Sigmoid colon (tissue), 7 donors: ENCODE data around the gene PSMD7. TPM values are rescaled to one million over a fixed set of nuclear protein-coding genes. Genes with fewer than 3 reads are reported as not detected.
"Not testable (repeated sequence)": the region's sequence is repeated elsewhere in the genome, so short reads cannot be mapped to it uniquely, and the experiment has no call there.

Experiments used
- DNase-seq: peaks from one replicate; pipeline ENCODE4 v3.0.0-alpha.2; 2019
- H3K27ac ChIP-seq, 4 donors: fragments of 200-600 bp; sonication (generic); one replicate each; pipeline ENCODE4 v1.5.1; 2016 to 2019; ENCODE audit warnings: mild to moderate bottlenecking in 1 of 4
- H3K27me3 ChIP-seq, 3 donors: fragments of 200-600 bp; sonication (generic); one replicate each; pipeline ENCODE4 v1.5.1; 2019; ENCODE audit warnings: mild to moderate bottlenecking in 1 of 3
- H3K36me3 ChIP-seq, 4 donors: fragments of 200-600 bp; sonication (generic); one replicate each; pipeline ENCODE4 v1.5.1; 2016 to 2019
- H3K4me1 ChIP-seq, 4 donors: fragments of 200-600 bp; sonication (generic); one replicate each; pipeline ENCODE4 v1.5.1; 2017 to 2019
- H3K4me3 ChIP-seq, 4 donors: fragments of 200-600 bp; sonication (generic); one replicate each; pipeline ENCODE4 v1.5.1; 2017 to 2019; ENCODE audit warnings: mild to moderate bottlenecking in 2 of 4, moderate library complexity in 1 of 4
- H3K9me3 ChIP-seq, 4 donors: fragments of 200-600 bp in 3 of 4; sonication (generic) in 3 of 4; one replicate each; pipeline versions ENCODE4 v1.5.1 to v1.6.1; 2013 to 2019
- EP300 ChIP-seq, 4 donors: sonication (generic); formaldehyde crosslinking; IDR thresholded peaks; one replicate each; pipeline ENCODE4 v1.6.1; 2017; ENCODE audit warnings: antibody characterized with exemption in 4 of 4
- POLR2A ChIP-seq, 2 donors: fragments of 450-650 bp; IDR thresholded peaks; one replicate each; pipeline ENCODE4 v1.6.1; 2016; ENCODE audit warnings: antibody characterized with exemption in 2 of 2, mild to moderate bottlenecking in 2 of 2, moderate library complexity in 2 of 2
- POLR2AphosphoS5 ChIP-seq, 4 donors: sonication (generic); formaldehyde crosslinking; IDR thresholded peaks; one replicate each; pipeline ENCODE4 v1.6.1; 2017; ENCODE audit warnings: antibody characterized with exemption in 4 of 4
- WGBS, 2 donors: extraction: QIAGEN DNeasy Blood & Tissue Kit; methylation state at CpG; one replicate each; pipeline ENCODE4 v1.1.7; 2013; 5-methylcytosine and 5-hydroxymethylcytosine counted together
- intact Hi-C: fragments of 100-400 bp; cut with DNase I; formaldehyde crosslinking; loops from one replicate; pipeline ENCODE4 v1.15.1; 2023
- polyA plus RNA-seq, 3 donors: library from polyadenylated mRNA; stranded (reverse); fragments of 200-250 nt; gene quantifications; one replicate each; pipeline ENCODE4 v1.2.3, GENCODE V29; 2013
- total RNA-seq, 4 donors: library from RNA; depleted of rRNA; stranded (reverse); fragments of >200 nt; gene quantifications; one replicate each; pipeline ENCODE4 v1.1.0, GENCODE V29; 2016
- TF ChIP-seq, protein P1 (sequence below), 4 experiments: fragments of 450-650 bp in 3 of 4; fragments of 200-600 bp in 1 of 4; IDR thresholded peaks; one replicate each; pipeline ENCODE4 v1.5.1; 2016 to 2019; ENCODE audit warnings: antibody characterized with exemption in 4 of 4, mild to moderate bottlenecking in 3 of 4, moderate library complexity in 2 of 4
- donor health status: healthy with polysubstance abuse.
- donor health status: Bipolar disorder and iron deficiency.
- donor health status: healthy.

PSMD7 gene
- total and polyA plus RNA-seq, 7 donors: 62.9 to 160 (median 85.1) TPM

DNA sequence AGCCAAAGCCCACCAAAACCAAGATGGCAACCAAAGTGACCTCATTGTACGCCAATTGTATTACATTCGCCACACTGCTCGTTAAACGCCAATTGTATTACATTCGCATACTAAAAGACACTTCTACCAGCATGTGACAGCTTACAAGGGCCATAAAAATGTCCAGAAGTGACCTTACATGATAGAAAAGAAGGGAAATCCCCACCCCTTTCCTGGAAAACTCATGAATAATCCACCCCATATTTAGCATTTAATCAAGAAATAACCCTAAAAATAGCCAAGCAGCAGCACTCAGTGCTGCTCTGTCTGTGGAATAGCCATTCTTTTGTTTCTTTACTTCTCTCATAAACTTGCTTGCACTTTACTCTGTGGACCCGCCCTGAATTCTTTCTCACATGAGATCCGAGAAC lies 25.7 kb downstream of the PSMD7 start:
- TF ChIP-seq POLR2A (IDR thresholded peaks at IDR 0.05): no peak
- TF ChIP-seq EP300 (IDR thresholded peaks at IDR 0.05): peak in 1 of 4 donors; percentile 8
- TF ChIP-seq POLR2AphosphoS5 (IDR thresholded peaks at IDR 0.05): peak in 3 of 4 donors; percentile 30 to 72 (median 43)
- DNase-seq: no peak
- WGBS, 2 donors: 31 to 68% methylated on average over 7 of the region's 7 CpGs
- no peaks in the 10 kb centered on the region for H3K27me3 ChIP-seq
- intact Hi-C loops: no loop called here
- no peak overlapping the region for H3K4me3 ChIP-seq
- no peaks in the 10 kb centered on the region for H3K9me3 ChIP-seq
- peak overlapping the region; percentile 14 to 70 (median 42) for H3K27ac ChIP-seq
- peaks cover 0 to 28% (median 9%) of the 10 kb centered on the region in 4 donors for H3K4me1 ChIP-seq
- peaks cover 4 to 29% (median 10%) of the 10 kb centered on the region in 4 donors for H3K36me3 ChIP-seq

DNA sequence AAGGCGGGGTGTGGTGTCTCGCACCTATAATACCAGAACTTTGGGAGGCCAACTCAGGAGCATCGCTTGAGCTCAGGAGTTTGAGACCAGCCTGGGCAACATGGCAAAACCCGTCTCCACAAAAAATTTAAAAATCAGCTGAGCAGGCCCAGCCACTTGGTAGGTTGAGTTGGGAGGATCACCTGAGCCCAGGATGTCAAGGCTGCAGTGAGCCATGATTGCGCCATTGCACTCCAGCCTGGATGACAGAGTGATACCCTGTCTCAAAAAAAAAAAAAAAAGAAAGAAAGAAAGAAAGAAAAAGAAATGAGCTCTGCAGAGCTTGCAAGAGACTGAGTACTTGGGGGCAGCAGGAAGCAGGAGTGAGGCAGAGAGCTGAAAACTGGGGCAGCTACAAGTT lies 28.2 kb downstream of the PSMD7 start:
- H3K9me3 ChIP-seq, intact Hi-C loops, DNase-seq, H3K27ac ChIP-seq, H3K4me3 ChIP-seq, H3K27me3 ChIP-seq: not testable (repeated sequence)
- H3K36me3 ChIP-seq: peaks cover 4 to 42% (median 10%) of the 10 kb centered on the region in 4 donors
- H3K4me1 ChIP-seq: peaks cover 0 to 28% (median 9%) of the 10 kb centered on the region in 4 donors
- WGBS, 2 donors: 97 to 99% methylated on average over 5 of the region's 5 CpGs

DNA sequence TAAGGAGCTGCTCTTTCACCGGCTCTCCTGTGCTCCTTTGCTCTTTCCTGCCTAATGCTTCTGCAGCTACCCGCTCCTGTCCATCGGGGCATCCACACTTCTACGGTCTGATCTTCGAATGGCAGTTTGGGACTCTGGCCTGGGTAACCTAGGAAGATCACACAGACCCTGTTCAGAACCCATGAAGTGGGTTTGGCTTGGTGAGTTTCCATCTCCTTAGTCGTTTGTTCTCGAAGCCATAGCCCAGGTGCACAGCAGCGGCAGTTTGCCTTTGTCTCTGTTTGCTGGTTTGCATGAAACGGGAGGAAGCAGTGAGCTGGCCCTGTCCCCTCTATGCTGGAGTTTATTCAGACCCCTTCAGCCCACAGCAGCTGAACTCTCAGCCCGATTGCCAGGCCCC lies 29.0 kb downstream of the PSMD7 start:
- intact Hi-C loops: no loop called here
- Histone ChIP-seq H3K27me3 (no peaks in the 10 kb centered on the region), H3K36me3 (peaks cover 7 to 49% (median 11%) of the 10 kb centered on the region in 4 donors), H3K9me3 (no peaks in the 10 kb centered on the region), H3K4me3 (no peak overlapping the region), H3K27ac (no peak overlapping the region), H3K4me1 (peaks cover 0 to 24% (median 9%) of the 10 kb centered on the region in 4 donors)
- TF ChIP-seq POLR2AphosphoS5 (IDR thresholded peaks at IDR 0.05): no peak
- no peak for TF ChIP-seq POLR2A (IDR thresholded peaks at IDR 0.05)
- TF ChIP-seq, protein P1, sequence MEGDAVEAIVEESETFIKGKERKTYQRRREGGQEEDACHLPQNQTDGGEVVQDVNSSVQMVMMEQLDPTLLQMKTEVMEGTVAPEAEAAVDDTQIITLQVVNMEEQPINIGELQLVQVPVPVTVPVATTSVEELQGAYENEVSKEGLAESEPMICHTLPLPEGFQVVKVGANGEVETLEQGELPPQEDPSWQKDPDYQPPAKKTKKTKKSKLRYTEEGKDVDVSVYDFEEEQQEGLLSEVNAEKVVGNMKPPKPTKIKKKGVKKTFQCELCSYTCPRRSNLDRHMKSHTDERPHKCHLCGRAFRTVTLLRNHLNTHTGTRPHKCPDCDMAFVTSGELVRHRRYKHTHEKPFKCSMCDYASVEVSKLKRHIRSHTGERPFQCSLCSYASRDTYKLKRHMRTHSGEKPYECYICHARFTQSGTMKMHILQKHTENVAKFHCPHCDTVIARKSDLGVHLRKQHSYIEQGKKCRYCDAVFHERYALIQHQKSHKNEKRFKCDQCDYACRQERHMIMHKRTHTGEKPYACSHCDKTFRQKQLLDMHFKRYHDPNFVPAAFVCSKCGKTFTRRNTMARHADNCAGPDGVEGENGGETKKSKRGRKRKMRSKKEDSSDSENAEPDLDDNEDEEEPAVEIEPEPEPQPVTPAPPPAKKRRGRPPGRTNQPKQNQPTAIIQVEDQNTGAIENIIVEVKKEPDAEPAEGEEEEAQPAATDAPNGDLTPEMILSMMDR (IDR thresholded peaks at IDR 0.05): no peak
- no peak for TF ChIP-seq EP300 (IDR thresholded peaks at IDR 0.05)
- WGBS, 2 donors: 90 to 94% methylated on average over 10 of the region's 10 CpGs
- DNase-seq: no peak

DNA sequence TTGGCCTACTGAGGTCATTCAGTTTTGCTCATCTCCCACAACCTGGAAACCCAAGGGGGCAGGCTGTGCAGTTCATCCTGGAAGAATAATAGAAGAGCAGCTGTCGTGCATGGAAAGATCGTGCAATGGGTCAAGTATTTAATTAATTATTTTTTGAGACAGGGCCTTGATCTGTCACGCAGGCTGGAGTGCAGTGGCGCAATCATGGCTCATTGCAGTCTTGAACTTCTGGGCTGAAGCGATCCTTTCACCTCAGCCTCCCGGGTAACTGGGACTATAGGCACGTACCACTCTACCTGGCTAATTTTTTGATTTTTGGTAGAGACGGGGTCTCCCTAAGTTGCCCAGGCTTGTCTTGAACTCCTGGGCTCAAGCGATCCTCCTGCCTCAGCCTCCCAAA lies 31.7 kb downstream of the PSMD7 start:
- H3K27ac ChIP-seq, H3K4me3 ChIP-seq, intact Hi-C loops, H3K27me3 ChIP-seq, H3K4me1 ChIP-seq, H3K9me3 ChIP-seq: not testable (repeated sequence)
- peaks cover 7 to 76% (median 29%) of the 10 kb centered on the region in 4 donors for H3K36me3 ChIP-seq
- DNase-seq: peak; percentile 1
- WGBS, 2 donors: 96 to 97% methylated on average over 9 of the region's 9 CpGs

DNA sequence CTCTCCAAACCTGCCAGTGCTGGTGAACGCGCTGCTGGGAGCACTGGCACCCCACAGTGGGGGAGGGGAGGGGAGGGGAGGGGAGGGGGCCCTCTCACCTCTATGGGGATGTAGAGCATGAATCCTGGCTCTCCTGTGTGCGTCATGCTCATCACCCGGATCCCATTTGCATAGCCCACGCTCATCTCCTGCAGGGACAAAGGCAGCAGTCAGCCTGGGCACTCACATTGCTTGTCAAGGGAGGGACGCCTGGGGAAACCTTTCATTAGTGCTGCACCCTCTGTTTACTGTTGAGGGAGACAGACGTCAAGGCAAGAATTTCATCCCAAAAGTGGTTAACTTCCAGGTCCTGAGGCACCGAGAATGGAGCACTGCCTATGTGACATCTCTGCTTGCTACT lies 35.9 kb downstream of the PSMD7 start:
- H3K4me1 ChIP-seq, intact Hi-C loops, DNase-seq, H3K9me3 ChIP-seq, H3K4me3 ChIP-seq, H3K27me3 ChIP-seq, H3K27ac ChIP-seq: not testable (repeated sequence)
- peaks cover 6 to 67% (median 33%) of the 10 kb centered on the region in 4 donors for H3K36me3 ChIP-seq
- 87% methylated on average over 8 of the region's 8 CpGs for WGBS, 2 donors

DNA sequence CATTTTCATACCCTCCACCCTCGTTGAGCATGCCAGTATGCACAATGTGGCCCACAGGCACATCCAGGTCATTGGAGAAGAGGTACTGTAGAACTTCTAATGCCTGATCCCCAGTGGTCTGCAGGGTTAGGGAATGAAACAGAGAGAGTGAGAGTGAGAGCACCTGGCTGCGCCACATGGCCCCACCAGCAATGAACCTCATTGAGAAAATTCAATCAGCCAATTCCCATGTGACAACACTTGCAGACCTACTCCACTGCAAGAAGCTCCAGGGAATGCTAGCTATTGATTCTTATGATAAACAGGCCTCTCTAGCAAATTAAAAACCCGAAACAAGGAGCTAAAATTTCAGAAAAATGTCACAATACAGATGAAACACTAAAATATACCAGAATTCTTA lies 40.9 kb downstream of the PSMD7 start:
- WGBS, 2 donors: 98 to 99% methylated on average over 2 of the region's 3 CpGs
- DNase-seq, H3K27ac ChIP-seq, H3K4me1 ChIP-seq, intact Hi-C loops, H3K4me3 ChIP-seq, H3K9me3 ChIP-seq, H3K27me3 ChIP-seq: not testable (repeated sequence)
- H3K36me3 ChIP-seq: peaks cover 11 to 70% (median 38%) of the 10 kb centered on the region in 4 donors

DNA sequence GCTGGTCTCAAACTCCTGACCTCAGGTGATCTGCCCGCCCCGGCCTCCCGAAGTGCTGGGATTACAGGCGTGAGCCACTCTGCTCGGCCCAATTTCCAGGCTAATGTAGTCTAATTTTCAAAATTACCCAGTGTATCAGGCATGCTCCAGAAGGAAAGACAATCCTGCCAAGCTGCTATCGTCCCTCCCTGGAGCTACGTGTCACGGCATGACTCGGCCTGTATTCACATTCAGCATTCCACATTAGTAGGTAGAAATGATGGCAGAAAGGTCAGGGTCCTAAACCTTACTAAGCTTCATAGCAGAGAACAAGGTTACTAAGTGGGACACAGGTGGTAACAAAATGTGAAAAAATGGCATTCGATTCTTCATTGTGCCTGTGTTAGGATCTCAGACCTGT lies 42.6 kb downstream of the PSMD7 start:
- DNase-seq, intact Hi-C loops, H3K4me3 ChIP-seq, H3K4me1 ChIP-seq, H3K27ac ChIP-seq, H3K9me3 ChIP-seq, H3K27me3 ChIP-seq: not testable (repeated sequence)
- H3K36me3 ChIP-seq: peaks cover 11 to 78% (median 38%) of the 10 kb centered on the region in 4 donors
- WGBS, 2 donors: 96 to 97% methylated on average over 10 of the region's 10 CpGs

DNA sequence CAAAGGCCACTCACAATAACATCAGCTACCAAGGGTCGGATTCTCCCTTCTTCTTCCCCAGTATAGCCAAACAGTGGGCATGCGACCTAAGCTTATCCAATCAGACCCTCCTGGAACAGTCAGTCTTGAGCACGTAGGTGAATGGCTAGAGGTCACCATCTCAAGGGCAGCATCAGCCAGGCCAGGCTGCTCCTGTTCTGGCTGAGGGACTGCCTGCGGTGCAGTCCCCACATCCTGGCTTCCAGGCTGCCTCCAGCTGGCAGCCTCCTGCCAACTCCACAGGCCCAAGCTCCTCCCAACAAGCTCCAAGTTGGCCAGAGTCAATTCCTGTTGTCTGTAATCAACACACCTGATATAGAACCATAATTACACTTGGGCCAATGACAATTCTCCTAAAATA lies 56.4 kb downstream of the PSMD7 start:
- H3K27me3 ChIP-seq, H3K4me1 ChIP-seq, intact Hi-C loops, H3K27ac ChIP-seq, H3K9me3 ChIP-seq, H3K4me3 ChIP-seq, DNase-seq: not testable (repeated sequence)
- peaks cover 0 to 75% (median 36%) of the 10 kb centered on the region in 4 donors for H3K36me3 ChIP-seq
- WGBS, 2 donors: 91 to 94% methylated on average over 3 to 4 of the region's 4 CpGs

Other genes with a start within 250 kb of the PSMD7 start
- gene NPIPB15, start 79.5 kb downstream of the PSMD7 start, total RNA-seq: 1 to 10 TPM in 3 of 4 donors, not detected in 1; 1.1 to 9.1 (median 1.6) TPM
- 10 to 100 TPM in 1 of 3 donors, 1 to 10 TPM in 2; 1.8 to 27.1 (median 4.2) TPM for gene NPIPB15, start 79.5 kb downstream of the PSMD7 start, polyA plus RNA-seq
- 1 to 10 TPM in 1 of 4 donors, under 1 TPM in 1, not detected in 2; 0.49 to 1.7 TPM for gene CLEC18B, start 124.7 kb downstream of the PSMD7 start, total RNA-seq
- gene CLEC18B, start 124.7 kb downstream of the PSMD7 start, polyA plus RNA-seq: under 1 TPM in 1 of 3 donors, not detected in 2; 0.83 TPM